HG03354 (cell line): Measurements from ENCODE around the gene SGSH.
A peak's percentile ranks its signal among the peaks of the same experiment; 100 is the strongest.
"Not testable (repeated sequence)": the region's sequence is repeated elsewhere in the genome, so short reads cannot be mapped to it uniquely, and the experiment has no call there.

Source experiments
- ATAC-seq: cut with Tn5 transposase; IDR thresholded peaks from one replicate; pipeline ENCODE4 v1.9.1; 2021; ENCODE audit warnings: mild to moderate bottlenecking; ENCODE audit not compliant: unreplicated experiment, poor library complexity, severe bottlenecking

The SGSH gene

GRCh38 chr17:80254396-80255251 lies 34.5 kb upstream of the SGSH start:
- peak; percentile 78 for ATAC-seq

GRCh38 chr17:80253631-80254395 lies 33.7 kb upstream of the SGSH start:
- ATAC-seq, result no peak

- peak; percentile 55 for ATAC-seq
Observed at GRCh38 chr17:80252871-80253270, 32.7 kb upstream of the SGSH start.

GRCh38 chr17:80251966-80252365 lies 31.8 kb upstream of the SGSH start:
- no peak for ATAC-seq

- no peak for ATAC-seq
Observed at GRCh38 chr17:80248894-80249710, 29.0 kb upstream of the SGSH start.

- no peak for ATAC-seq
Observed at GRCh38 chr17:80248001-80248893, 28.1 kb upstream of the SGSH start.

- ATAC-seq, result no peak
Observed at GRCh38 chr17:80247561-80247960, 27.4 kb upstream of the SGSH start.

GRCh38 chr17:80246726-80247125 lies 26.6 kb upstream of the SGSH start:
- no peak for ATAC-seq

GRCh38 chr17:80246266-80246681 lies 26.1 kb upstream of the SGSH start:
- ATAC-seq, result no peak

GRCh38 chr17:80245566-80246265 lies 25.6 kb upstream of the SGSH start:
- ATAC-seq, result no peak

GRCh38 chr17:80244871-80245509 lies 24.9 kb upstream of the SGSH start:
- no peak for ATAC-seq

- ATAC-seq, result not testable (repeated sequence)
Observed at GRCh38 chr17:80244448-80244847, 24.3 kb upstream of the SGSH start.

GRCh38 chr17:80243526-80244433 lies 23.6 kb upstream of the SGSH start:
- ATAC-seq, result no peak

GRCh38 chr17:80242505-80242904 lies 22.4 kb upstream of the SGSH start:
- no peak for ATAC-seq

GRCh38 chr17:80237386-80237785 lies 17.3 kb upstream of the SGSH start:
- no peak for ATAC-seq

- ATAC-seq, result no peak
Observed at GRCh38 chr17:80236911-80237310, 16.8 kb upstream of the SGSH start.

GRCh38 chr17:80233202-80233601 lies 13.1 kb upstream of the SGSH start:
- ATAC-seq, result no peak
